MM.1S (cell line): ENCODE data around the gene SDCBP2.

Experiments
- DNase-seq: peaks from one replicate; pipeline ENCODE4 v3.0.0-alpha.2; 2015
- H2AFZ ChIP-seq: fragments of 300-600 bp; sonication (generic); 2 replicates; pipeline ENCODE4 v1.6.0; 2016; ENCODE audit warnings: antibody characterized with exemption, low read length
- H3F3A ChIP-seq: fragments of 300-600 bp; sonication (generic); 2 replicates; pipeline ENCODE4 v1.6.1; 2016; ENCODE audit warnings: mild to moderate bottlenecking, antibody characterized with exemption, low read length, moderate library complexity, mixed read lengths; ENCODE audit not compliant: insufficient read depth
- H3K27ac ChIP-seq: fragments of 300-600 bp; sonication (generic); 2 replicates; pipeline ENCODE4 v1.5.1; 2016; ENCODE audit warnings: mild to moderate bottlenecking, low read length
- H3K27me3 ChIP-seq: fragments of 300-600 bp; sonication (generic); replicated peaks from 2 replicates; pipeline ENCODE4 v1.6.0; 2016; ENCODE audit warnings: low read length; ENCODE audit not compliant: insufficient read depth
- H3K36me3 ChIP-seq: fragments of 300-600 bp; sonication (generic); replicated peaks from 2 replicates; pipeline ENCODE4 v1.6.1; 2016; ENCODE audit warnings: mild to moderate bottlenecking, low read length, mixed read lengths; ENCODE audit not compliant: insufficient read depth
- H3K4me1 ChIP-seq: fragments of 300-600 bp; sonication (generic); 2 replicates; pipeline ENCODE4 v1.6.1; 2016; ENCODE audit warnings: low read length, mixed read lengths
- H3K4me2 ChIP-seq: fragments of 300-600 bp; sonication (generic); 2 replicates; pipeline ENCODE4 v1.6.0; 2016; ENCODE audit warnings: low read depth, low read length
- H3K4me3 ChIP-seq: fragments of 300-600 bp; sonication (generic); 2 replicates; pipeline ENCODE4 v1.5.1; 2016; ENCODE audit warnings: low read length, mixed read lengths
- H3K79me2 ChIP-seq: fragments of 300-600 bp; sonication (generic); 2 replicates; pipeline ENCODE4 v1.6.1; 2016; ENCODE audit warnings: mixed run types, low read length, mixed read lengths
- H3K9ac ChIP-seq: fragments of 300-600 bp; sonication (generic); 2 replicates; pipeline ENCODE4 v1.6.1; 2016; ENCODE audit warnings: low read length, mixed read lengths
- H3K9me2 ChIP-seq: fragments of 300-600 bp; sonication (generic); replicated peaks from 2 replicates; pipeline ENCODE4 v1.6.1; 2016; ENCODE audit warnings: mild to moderate bottlenecking, low read length, mixed read lengths; ENCODE audit not compliant: insufficient read depth
- H3K9me3 ChIP-seq: fragments of 300-600 bp; sonication (generic); replicated peaks from 2 replicates; pipeline ENCODE4 v1.6.1; 2016; ENCODE audit warnings: mild to moderate bottlenecking, low read length, mixed read lengths; ENCODE audit not compliant: insufficient read depth
- H4K20me1 ChIP-seq: fragments of 300-600 bp; sonication (generic); 2 replicates; pipeline ENCODE4 v1.6.1; 2016; ENCODE audit warnings: mild to moderate bottlenecking, low read length, moderate library complexity, mixed read lengths; ENCODE audit not compliant: insufficient read depth
- CTCF ChIP-seq: fragments of 300-600 bp; sonication (generic); IDR thresholded peaks from 2 replicates; pipeline ENCODE4 v1.5.1; 2016; ENCODE audit warnings: antibody characterized with exemption, low read length, mixed read lengths
- EZH2 ChIP-seq: fragments of 300-600 bp; sonication (generic); optimal IDR thresholded peaks from 2 replicates; pipeline ENCODE3; 2017; ENCODE audit warnings: low read depth, mild to moderate bottlenecking, antibody characterized with exemption, low read length, mixed read lengths
- EZH2phosphoT487 ChIP-seq: fragments of 300-600 bp; sonication (generic); IDR thresholded peaks from 2 replicates; pipeline ENCODE4 v1.6.1; 2018; ENCODE audit warnings: antibody characterized with exemption, low read length

SDCBP2 gene

DNA sequence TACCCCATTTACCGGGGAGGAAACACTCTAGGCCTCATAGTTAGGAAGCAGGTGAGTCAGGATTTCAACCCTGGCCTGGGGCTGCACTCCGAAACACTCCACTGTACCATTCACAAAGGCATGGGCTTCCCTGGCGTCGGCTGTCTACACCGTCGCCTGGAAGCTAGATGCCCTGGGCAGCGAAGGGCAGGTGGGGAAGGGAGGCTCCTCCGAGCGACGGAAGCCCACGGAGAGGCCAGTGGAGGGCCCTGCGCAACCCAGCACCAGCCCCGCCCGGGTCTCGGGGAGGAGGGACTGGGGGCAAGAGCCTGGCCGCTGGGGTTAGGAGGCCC, 16.1 kb downstream of the SDCBP2 start:
- Histone ChIP-seq H3K36me3 (no peaks in the 10 kb centered on the region), H3K9ac (no peak overlapping the region), H4K20me1 (no peaks in the 10 kb centered on the region), H3K79me2 (no peaks in the 10 kb centered on the region), H3K27ac (no peak overlapping the region), H3K9me3 (no peaks in the 10 kb centered on the region), H3K4me3 (no peak overlapping the region), H2AFZ (no peak overlapping the region), H3K9me2 (no peaks in the 10 kb centered on the region), H3F3A (peaks cover 8% of the 10 kb centered on the region; the same call in 1 of the 2 replicates), H3K4me1 (peaks cover 25% of the 10 kb centered on the region), H3K27me3 (no peaks in the 10 kb centered on the region), H3K4me2 (no peak overlapping the region)
- no peak for DNase-seq
- no peak for TF ChIP-seq EZH2phosphoT487
- no peak for TF ChIP-seq CTCF
- TF ChIP-seq EZH2: no peak

DNA sequence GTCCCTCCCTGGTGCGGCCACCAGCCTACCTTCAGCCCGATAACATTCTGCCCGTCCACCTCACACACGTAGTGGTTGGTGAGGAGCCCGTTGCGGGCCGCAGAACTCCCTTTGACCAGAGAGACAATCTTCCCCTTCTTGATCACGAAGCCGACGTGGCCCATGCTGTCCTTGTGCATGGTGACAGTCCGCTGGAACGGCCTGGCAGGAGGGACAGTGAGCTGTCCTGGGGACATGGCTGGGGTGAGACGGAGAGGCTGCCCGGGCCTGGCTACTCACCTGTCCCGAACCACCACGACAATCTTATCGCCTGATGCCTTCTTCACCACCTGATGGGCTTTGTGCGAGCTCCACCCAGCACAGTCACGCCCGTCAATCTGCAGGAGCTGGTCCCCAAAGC, 16.6 kb downstream of the SDCBP2 start:
- H3K27ac ChIP-seq: no peak overlapping the region
- H3K4me1 ChIP-seq: peaks cover 19% of the 10 kb centered on the region
- no peak overlapping the region for H3K4me3 ChIP-seq
- H4K20me1 ChIP-seq: no peaks in the 10 kb centered on the region
- no peak overlapping the region for H3K4me2 ChIP-seq
- H3K9me2 ChIP-seq: no peaks in the 10 kb centered on the region
- H3K79me2 ChIP-seq: no peaks in the 10 kb centered on the region
- DNase-seq: no peak
- no peak overlapping the region for H3K9ac ChIP-seq
- peaks cover 3% of the 10 kb centered on the region; the same call in 1 of the 2 replicates for H3F3A ChIP-seq
- no peak for TF ChIP-seq EZH2phosphoT487
- TF ChIP-seq EZH2: no peak
- TF ChIP-seq CTCF: no peak
- no peaks in the 10 kb centered on the region for H3K36me3 ChIP-seq
- H3K9me3 ChIP-seq: no peaks in the 10 kb centered on the region
- no peak overlapping the region for H2AFZ ChIP-seq
- no peaks in the 10 kb centered on the region for H3K27me3 ChIP-seq

GRCh38 chr20:1310506-1311190, 18.3 kb downstream of the SDCBP2 start:
- H2AFZ ChIP-seq: no peak overlapping the region
- no peaks in the 10 kb centered on the region for H3K9me2 ChIP-seq
- H3K27ac ChIP-seq: no peak overlapping the region
- no peaks in the 10 kb centered on the region for H4K20me1 ChIP-seq
- peak; percentile 55 for DNase-seq
- no peaks in the 10 kb centered on the region for H3K27me3 ChIP-seq
- H3F3A ChIP-seq: no peaks in the 10 kb centered on the region
- H3K9ac ChIP-seq: no peak overlapping the region
- H3K36me3 ChIP-seq: no peaks in the 10 kb centered on the region
- TF ChIP-seq EZH2phosphoT487 (no peak), CTCF (no peak), EZH2 (no peak)
- peak overlapping the region; percentile 24 for H3K4me2 ChIP-seq
- H3K4me1 ChIP-seq: peaks cover 18% of the 10 kb centered on the region
- H3K9me3 ChIP-seq: no peaks in the 10 kb centered on the region
- no peak overlapping the region for H3K4me3 ChIP-seq
- no peaks in the 10 kb centered on the region for H3K79me2 ChIP-seq
